ENCODE data around the gene IMPA2. TPM values are rescaled to one million over a fixed set of nuclear protein-coding genes. Genes with fewer than 3 reads are reported as not detected.
A peak's percentile ranks its signal among the peaks of the same experiment; 100 is the strongest.
"Not testable (repeated sequence)": the region's sequence is repeated elsewhere in the genome, so short reads cannot be mapped to it uniquely, and the experiment has no call there.

Gene IMPA2
- 17.4 and 41.5 TPM in 2 replicates for total RNA-seq

DNA sequence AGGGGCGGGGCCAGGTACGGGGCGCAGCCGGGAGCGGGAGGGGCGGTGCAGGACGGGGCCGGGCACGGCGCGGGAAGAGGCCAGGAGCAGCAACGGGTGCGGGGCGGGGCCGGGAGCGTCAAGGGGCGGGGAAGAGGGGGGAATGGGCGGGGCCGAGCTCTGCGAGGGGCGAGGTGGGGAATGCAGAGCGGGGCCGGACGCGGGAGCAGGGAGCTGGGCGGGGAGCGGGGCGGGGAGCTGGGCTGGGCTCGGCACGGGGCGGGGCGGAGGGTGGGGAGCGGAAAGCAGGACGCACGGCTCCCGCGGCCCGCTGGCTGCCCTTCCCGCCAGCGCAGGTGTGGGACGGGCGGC is at the start of gene IMPA2:
Gene IMPA2, plus strand, starts transcription at position 316 of the 351 bp plus-strand sequence. CDS start 163 bp downstream, outside the sequence.
- peak within 1 kb of the TSS; percentile 70 for H3K4me3 ChIP-seq (ENCODE audit: low read depth, low read length)
- TF ChIP-seq CTCF (IDR thresholded peaks at IDR 0.05; ENCODE audit: insufficient read depth, low read depth, low read length) = no peak
- DNase-seq (ENCODE audit: low read depth) = no peak

DNA sequence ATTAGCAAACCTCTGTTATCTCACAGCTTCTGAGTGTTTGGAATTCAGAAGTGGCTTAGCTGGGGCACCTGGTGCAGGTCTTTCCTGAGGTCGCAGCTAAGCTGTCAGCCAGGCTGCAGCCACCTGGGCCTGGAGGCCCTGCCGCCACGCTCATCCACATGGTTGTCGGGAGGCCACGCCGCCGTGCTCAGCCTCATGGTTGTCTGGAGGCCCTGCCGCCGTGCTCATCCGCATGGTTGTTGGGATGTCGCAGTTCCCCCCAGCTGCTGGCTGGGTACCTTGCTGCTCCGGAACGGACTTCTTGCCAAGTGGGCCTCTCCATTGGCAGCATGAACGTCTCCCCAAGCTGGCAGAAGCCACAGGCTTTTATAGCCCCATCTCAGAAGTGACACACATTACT is 48.9 kb upstream of the IMPA2 start:
- DNase-seq (ENCODE audit: low read depth) = no peak
- TF ChIP-seq CTCF (IDR thresholded peaks at IDR 0.05; ENCODE audit: insufficient read depth, low read depth, low read length) = no peak
- no peak overlapping the region for H3K4me3 ChIP-seq (ENCODE audit: low read depth, low read length)

- TF ChIP-seq CTCF (IDR thresholded peaks at IDR 0.05; ENCODE audit: insufficient read depth, low read depth, low read length) = peak; percentile 76
- no peak overlapping the region for H3K4me3 ChIP-seq (ENCODE audit: low read depth, low read length)
- peak; percentile 75 for DNase-seq (ENCODE audit: low read depth)
Measured at GRCh38 chr18:11937874-11938478, 43.3 kb upstream of the IMPA2 start.

DNA sequence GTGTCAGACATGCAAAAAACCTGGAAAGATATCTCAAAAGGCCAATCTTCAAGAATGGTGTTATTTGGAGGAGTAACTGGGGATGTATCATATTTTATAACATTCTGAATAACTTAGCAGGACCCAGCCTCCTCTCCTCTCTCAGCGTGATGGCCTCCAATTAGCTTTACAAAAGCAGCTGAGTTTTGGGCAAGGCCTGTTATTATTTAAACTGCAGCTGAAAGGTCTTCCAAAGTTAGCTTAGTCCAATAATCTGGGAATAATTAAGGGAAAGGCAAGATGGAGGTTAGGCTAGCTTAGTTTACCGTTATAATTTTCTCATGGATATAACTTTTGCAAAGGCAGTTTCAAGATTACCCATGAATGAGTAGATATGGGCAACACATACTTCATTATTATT is 40.4 kb upstream of the IMPA2 start:
- TF ChIP-seq CTCF (IDR thresholded peaks at IDR 0.05; ENCODE audit: insufficient read depth, low read depth, low read length) = no peak
- DNase-seq (ENCODE audit: low read depth) = no peak
- no peak overlapping the region for H3K4me3 ChIP-seq (ENCODE audit: low read depth, low read length)

DNA sequence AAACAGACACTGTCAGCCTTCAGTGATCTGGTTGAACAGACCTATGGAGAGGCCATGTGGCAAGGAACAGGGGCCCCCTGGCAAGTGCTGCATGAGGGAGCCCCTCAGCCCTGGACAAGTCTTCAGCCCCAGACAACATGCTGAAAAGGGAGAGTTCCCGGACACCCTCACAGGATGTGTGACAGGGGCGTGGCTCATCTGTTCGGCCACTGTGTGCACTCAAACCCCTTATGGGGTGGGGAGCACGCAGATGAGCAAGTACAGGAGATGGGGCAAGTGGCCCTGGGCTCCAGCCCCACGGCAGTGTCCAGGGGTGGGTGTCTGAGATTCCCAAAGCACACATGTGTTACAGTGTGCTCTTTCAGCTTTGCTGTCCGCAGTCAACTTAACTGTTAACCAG is 37.8 kb upstream of the IMPA2 start:
- no peak for DNase-seq (ENCODE audit: low read depth)
- H3K4me3 ChIP-seq (ENCODE audit: low read depth, low read length) = no peak overlapping the region
- no peak for TF ChIP-seq CTCF (IDR thresholded peaks at IDR 0.05; ENCODE audit: insufficient read depth, low read depth, low read length)

- no peak for TF ChIP-seq CTCF (IDR thresholded peaks at IDR 0.05; ENCODE audit: insufficient read depth, low read depth, low read length)
- H3K4me3 ChIP-seq (ENCODE audit: low read depth, low read length) = no peak overlapping the region
- DNase-seq (ENCODE audit: low read depth) = no peak
Measured at GRCh38 chr18:11944252-11944651, 37.1 kb upstream of the IMPA2 start.

DNA sequence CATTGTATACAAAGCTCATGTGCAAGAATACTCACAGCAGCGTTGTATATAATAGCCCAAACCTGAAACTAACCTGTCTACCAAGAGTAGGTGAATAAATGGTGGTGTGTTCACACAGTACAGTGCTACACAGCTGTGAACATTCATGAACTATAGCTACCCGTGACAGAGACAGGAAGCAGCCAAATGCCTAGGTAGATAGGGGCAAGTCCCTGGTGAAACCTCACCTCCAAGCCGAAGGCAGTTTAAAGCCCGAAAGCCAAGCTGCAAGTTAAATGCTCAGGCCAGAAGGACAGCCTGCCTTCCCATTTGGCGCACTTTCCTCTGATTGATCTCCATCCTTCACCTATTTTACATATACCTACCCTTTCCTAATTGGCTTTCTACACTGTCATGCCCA is 36.5 kb upstream of the IMPA2 start:
- TF ChIP-seq CTCF (IDR thresholded peaks at IDR 0.05; ENCODE audit: insufficient read depth, low read depth, low read length) = no peak
- DNase-seq (ENCODE audit: low read depth) = no peak
- no peak overlapping the region for H3K4me3 ChIP-seq (ENCODE audit: low read depth, low read length)

GRCh38 chr18:11945834-11946659 is 35.3 kb upstream of the IMPA2 start:
- DNase-seq (ENCODE audit: low read depth) = peak; percentile 27
- H3K4me3 ChIP-seq (ENCODE audit: low read depth, low read length) = not testable (repeated sequence)
